ENCODE results near the gene MXI1. TPM values are rescaled to one million over a fixed set of nuclear protein-coding genes. Genes with fewer than 3 reads are reported as not detected.
A peak's percentile ranks its signal among the peaks of the same experiment; 100 is the strongest.

The MXI1 gene
- total and polyA plus RNA-seq, 4 donors: 11.2 to 55.8 (median 18.7) TPM

GRCh38 chr10:110260746-110261477 lies 53.5 kb downstream of the MXI1 start:
- DNase-seq: peak in 2 of 3 donors; percentile 58 to 67
- H3K27me3 ChIP-seq (ENCODE audit: control insufficient read depth in 3 of 3, insufficient read depth in 3 of 3, low read length in 2 of 3): no peaks in the 10 kb centered on the region
- no peak for ATAC-seq (ENCODE audit: insufficient read depth, low FRiP score)
- peak overlapping the region in 1 of 2 donors; percentile 40 for H3K27ac ChIP-seq (ENCODE audit: low read depth in 1 of 2, low read length in 1 of 2)
- no peak overlapping the region for H3K4me3 ChIP-seq
- peaks cover 0 to under 1% (median 0%) of the 10 kb centered on the region in 4 donors for H3K36me3 ChIP-seq (ENCODE audit: control insufficient read depth in 4 of 4, insufficient read depth in 4 of 4, low read length in 4 of 4)
- no peak for TF ChIP-seq CTCF (IDR thresholded peaks at IDR 0.05; ENCODE audit: control extremely low read depth, extremely low read depth)
- 55 to 86% methylated on average over 1 of the region's 1 CpG for WGBS, 2 donors
- H3K9me3 ChIP-seq (ENCODE audit: control insufficient read depth in 4 of 4, insufficient read depth in 3 of 4, low read length in 3 of 4): no peaks in the 10 kb centered on the region
- no peak overlapping the region for H3K9ac ChIP-seq (ENCODE audit: insufficient read depth in 1 of 2, low read length in 2 of 2)
- peaks cover 0 to 5% (median 0%) of the 10 kb centered on the region in 5 donors for H3K4me1 ChIP-seq (ENCODE audit: control insufficient read depth in 5 of 5, insufficient read depth in 5 of 5, low read length in 5 of 5)

GRCh38 chr10:110263164-110263563 lies 55.8 kb downstream of the MXI1 start:
- peak overlapping the region in 1 of 2 donors; percentile 68 for H3K27ac ChIP-seq (ENCODE audit: low read depth in 1 of 2, low read length in 1 of 2)
- no peak for TF ChIP-seq CTCF (IDR thresholded peaks at IDR 0.05; ENCODE audit: control extremely low read depth, extremely low read depth)
- H3K9ac ChIP-seq (ENCODE audit: insufficient read depth in 1 of 2, low read length in 2 of 2): no peak overlapping the region
- H3K36me3 ChIP-seq (ENCODE audit: control insufficient read depth in 4 of 4, insufficient read depth in 4 of 4, low read length in 4 of 4): no peaks in the 10 kb centered on the region
- peaks cover 0 to 10% (median 3%) of the 10 kb centered on the region in 5 donors for H3K4me1 ChIP-seq (ENCODE audit: control insufficient read depth in 5 of 5, insufficient read depth in 5 of 5, low read length in 5 of 5)
- no peak for DNase-seq
- no peak for ATAC-seq (ENCODE audit: insufficient read depth, low FRiP score)
- 70 to 78% methylated on average over 1 of the region's 1 CpG for WGBS, 2 donors
- no peaks in the 10 kb centered on the region for H3K9me3 ChIP-seq (ENCODE audit: control insufficient read depth in 4 of 4, insufficient read depth in 3 of 4, low read length in 3 of 4)
- H3K27me3 ChIP-seq (ENCODE audit: control insufficient read depth in 3 of 3, insufficient read depth in 3 of 3, low read length in 2 of 3): no peaks in the 10 kb centered on the region
- no peak overlapping the region for H3K4me3 ChIP-seq

- H3K9ac ChIP-seq (ENCODE audit: insufficient read depth in 1 of 2, low read length in 2 of 2): no peak overlapping the region
- H3K4me3 ChIP-seq: no peak overlapping the region
- H3K9me3 ChIP-seq (ENCODE audit: control insufficient read depth in 4 of 4, insufficient read depth in 3 of 4, low read length in 3 of 4): no peaks in the 10 kb centered on the region
- H3K4me1 ChIP-seq (ENCODE audit: control insufficient read depth in 5 of 5, insufficient read depth in 5 of 5, low read length in 5 of 5): peaks cover 0 to 27% (median 15%) of the 10 kb centered on the region in 5 donors
- DNase-seq (no peak), ATAC-seq (ENCODE audit: insufficient read depth, low FRiP score) (no peak)
- no peaks in the 10 kb centered on the region for H3K27me3 ChIP-seq (ENCODE audit: control insufficient read depth in 3 of 3, insufficient read depth in 3 of 3, low read length in 2 of 3)
- 97% methylated on average over 4 of the region's 4 CpGs for WGBS, 2 donors
- TF ChIP-seq CTCF (IDR thresholded peaks at IDR 0.05; ENCODE audit: control extremely low read depth, extremely low read depth): no peak
- H3K27ac ChIP-seq (ENCODE audit: low read depth in 1 of 2, low read length in 1 of 2): peak overlapping the region in 1 of 2 donors; percentile 60
- no peaks in the 10 kb centered on the region for H3K36me3 ChIP-seq (ENCODE audit: control insufficient read depth in 4 of 4, insufficient read depth in 4 of 4, low read length in 4 of 4)
Observed at GRCh38 chr10:110265573-110266193, 58.3 kb downstream of the MXI1 start.

Data from lung (tissue), 12 donors.